Measurements from ENCODE around the gene NTSR2.

The NTSR2 gene

DNA sequence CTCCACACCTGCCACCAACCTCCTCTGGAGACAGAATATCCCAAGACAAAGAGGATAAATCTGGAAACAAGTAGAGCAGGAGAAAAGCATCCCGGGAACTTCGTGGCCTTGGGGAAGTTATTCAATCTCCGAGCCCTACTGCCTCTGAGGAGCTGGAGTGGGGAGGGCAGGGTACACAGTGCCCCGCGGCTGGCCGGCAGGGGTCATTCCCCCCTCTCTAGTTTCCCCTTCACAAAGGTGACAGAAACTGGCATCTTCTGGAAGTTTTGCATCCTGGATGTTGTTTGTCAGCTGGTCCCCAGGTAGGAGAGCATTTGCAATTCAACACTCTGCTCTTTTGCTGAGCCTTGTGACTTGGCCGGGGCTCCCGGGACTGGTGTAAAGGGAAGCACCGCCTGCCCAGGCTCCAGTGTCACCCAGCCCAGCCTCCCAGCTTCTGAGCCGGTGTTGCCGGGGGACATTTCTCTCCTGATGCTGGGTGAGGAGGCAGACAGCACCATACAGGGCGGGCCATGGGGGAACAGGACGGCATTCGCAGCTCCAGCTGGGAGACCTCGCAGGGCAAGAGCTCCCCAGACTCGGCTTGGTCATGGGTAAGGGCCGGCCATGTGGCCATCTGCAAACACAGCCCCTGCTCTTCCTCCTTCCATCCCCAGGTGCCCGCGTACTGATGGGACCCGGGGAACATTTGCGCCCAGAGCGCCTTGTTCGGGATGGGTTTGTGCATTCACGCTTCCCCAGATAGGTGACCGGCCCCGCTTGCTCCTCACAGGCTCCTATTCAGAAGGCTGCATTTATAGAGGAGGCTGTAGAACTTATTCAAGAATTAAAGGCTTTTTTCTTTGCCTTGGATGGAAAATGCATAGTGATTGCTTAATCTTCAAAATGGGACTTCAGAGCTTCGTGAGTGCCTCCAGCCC lies 7.4 kb upstream of the NTSR2 start:
- in situ Hi-C loops (cut with MboI; ENCODE audit: low sequenced_read_pairs, unreplicated experiment) = no loop called here
- DNase-seq (ENCODE audit: low spot score) = no peak
- TF ChIP-seq, protein P1, sequence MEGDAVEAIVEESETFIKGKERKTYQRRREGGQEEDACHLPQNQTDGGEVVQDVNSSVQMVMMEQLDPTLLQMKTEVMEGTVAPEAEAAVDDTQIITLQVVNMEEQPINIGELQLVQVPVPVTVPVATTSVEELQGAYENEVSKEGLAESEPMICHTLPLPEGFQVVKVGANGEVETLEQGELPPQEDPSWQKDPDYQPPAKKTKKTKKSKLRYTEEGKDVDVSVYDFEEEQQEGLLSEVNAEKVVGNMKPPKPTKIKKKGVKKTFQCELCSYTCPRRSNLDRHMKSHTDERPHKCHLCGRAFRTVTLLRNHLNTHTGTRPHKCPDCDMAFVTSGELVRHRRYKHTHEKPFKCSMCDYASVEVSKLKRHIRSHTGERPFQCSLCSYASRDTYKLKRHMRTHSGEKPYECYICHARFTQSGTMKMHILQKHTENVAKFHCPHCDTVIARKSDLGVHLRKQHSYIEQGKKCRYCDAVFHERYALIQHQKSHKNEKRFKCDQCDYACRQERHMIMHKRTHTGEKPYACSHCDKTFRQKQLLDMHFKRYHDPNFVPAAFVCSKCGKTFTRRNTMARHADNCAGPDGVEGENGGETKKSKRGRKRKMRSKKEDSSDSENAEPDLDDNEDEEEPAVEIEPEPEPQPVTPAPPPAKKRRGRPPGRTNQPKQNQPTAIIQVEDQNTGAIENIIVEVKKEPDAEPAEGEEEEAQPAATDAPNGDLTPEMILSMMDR (IDR thresholded peaks at IDR 0.05; ENCODE audit: borderline replicate concordance, control extremely low read depth, extremely low read depth, insufficient read depth, missing control alignments) = no peak

DNA sequence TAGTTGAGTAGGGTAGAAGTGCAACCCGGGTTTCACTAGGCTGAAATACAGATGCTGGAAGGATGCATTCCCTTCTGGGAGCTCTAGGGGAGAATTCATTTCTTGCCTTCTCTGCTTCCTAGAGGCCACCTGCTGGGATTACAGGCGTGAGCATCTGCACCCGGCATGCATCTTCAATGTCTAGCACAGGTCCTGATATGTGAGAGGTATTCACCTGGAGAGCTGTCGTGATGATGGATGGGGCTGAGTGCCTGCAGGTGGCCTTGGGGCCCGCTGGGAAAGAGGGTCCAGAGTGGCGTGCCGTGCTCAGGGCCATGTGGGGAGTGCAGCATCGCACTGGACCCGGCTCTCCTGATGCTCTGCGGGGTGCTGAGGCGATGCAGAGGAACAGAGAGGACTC lies 6.6 kb upstream of the NTSR2 start:
- in situ Hi-C loops (cut with MboI; ENCODE audit: low sequenced_read_pairs, unreplicated experiment) = no loop called here
- DNase-seq (ENCODE audit: low spot score) = no peak

DNA sequence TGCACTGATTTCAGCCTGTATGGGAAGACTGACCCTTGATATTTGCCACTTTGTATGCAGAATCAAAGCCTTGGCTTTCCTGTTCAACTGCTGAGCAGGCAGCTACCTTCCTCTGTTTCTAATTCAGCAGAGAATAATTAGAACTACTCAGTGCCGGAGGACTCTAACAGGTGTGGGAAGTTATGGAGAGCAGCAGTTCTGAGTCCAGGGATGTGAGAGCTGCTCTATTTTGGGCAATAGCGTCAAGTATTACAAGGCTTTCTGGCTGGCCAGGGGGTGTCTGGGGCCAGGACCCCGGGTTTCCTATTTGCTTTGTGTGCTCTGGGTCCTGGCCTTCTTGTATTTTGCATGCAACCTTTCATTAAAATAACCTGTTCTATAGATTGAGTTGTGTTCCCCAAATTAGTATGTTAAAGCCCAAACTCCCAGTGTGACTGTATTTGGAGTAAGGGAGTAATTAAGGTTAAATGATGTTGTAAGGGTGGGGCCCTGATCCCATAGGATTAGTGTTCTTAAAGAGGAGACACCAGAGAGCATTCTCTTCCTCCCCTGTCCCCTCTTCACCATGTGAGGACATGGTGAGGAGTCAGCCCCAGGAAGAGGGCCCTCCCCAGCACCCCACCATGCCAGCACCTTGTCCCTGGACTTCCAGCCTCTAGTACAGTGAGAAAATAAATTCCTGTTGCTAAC lies 5.6 kb upstream of the NTSR2 start:
- no peak for DNase-seq (ENCODE audit: low spot score)
- in situ Hi-C loops (cut with MboI; ENCODE audit: low sequenced_read_pairs, unreplicated experiment) = no loop called here
- TF ChIP-seq, protein P1 (IDR thresholded peaks at IDR 0.05; ENCODE audit: borderline replicate concordance, control extremely low read depth, extremely low read depth, insufficient read depth, missing control alignments) = no peak

More for the DNA sequence above, 6.6 kb upstream of the NTSR2 start:
- TF ChIP-seq, protein P1 (IDR thresholded peaks at IDR 0.05; ENCODE audit: borderline replicate concordance, control extremely low read depth, extremely low read depth, insufficient read depth, missing control alignments) = no peak

DNA sequence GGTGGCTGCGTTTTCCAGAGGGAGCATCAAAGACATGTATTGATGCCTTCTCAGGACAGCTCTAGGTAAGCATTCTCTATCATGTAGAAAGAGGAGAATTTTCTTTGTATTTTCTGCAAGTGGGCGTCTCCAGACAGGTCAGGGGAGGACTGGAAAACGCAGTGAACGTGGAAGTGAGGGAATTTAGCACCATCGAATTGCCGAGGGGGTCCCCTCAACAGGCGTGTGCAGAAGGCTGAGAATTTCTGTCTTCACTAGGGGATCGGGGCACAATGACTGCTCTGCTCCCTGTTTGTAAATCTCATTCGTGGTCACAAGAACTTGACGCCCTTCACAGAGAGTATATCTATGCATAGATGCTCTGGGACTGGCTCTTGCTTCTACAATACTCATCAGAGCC lies 5.0 kb upstream of the NTSR2 start:
- TF ChIP-seq, protein P1 (IDR thresholded peaks at IDR 0.05; ENCODE audit: borderline replicate concordance, control extremely low read depth, extremely low read depth, insufficient read depth, missing control alignments) = no peak
- in situ Hi-C loops (cut with MboI; ENCODE audit: low sequenced_read_pairs, unreplicated experiment) = no loop called here
- no peak for DNase-seq (ENCODE audit: low spot score)

DNA sequence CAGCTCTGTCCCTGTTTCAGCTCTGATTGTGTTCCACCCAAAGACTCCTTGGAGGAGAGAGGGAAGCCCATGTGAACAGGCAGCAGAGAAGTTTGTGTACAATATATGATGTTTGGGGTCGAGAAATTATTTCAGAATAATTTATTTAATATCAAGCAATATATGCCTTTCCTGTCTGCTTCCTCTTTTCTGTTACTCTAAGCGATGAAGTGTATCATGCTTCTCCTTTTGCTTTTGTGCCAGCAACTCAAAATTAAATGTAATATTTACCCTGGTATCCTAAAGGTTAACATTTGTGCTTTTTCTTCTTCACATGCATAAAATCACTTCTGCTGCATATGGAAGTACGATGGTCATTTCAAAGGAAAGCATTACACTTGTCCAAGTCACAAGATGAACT lies 2.4 kb upstream of the NTSR2 start:
- no peak for DNase-seq (ENCODE audit: low spot score)
- in situ Hi-C loops (cut with MboI; ENCODE audit: low sequenced_read_pairs, unreplicated experiment) = no loop called here
- TF ChIP-seq, protein P1 (IDR thresholded peaks at IDR 0.05; ENCODE audit: borderline replicate concordance, control extremely low read depth, extremely low read depth, insufficient read depth, missing control alignments) = no peak

DNA sequence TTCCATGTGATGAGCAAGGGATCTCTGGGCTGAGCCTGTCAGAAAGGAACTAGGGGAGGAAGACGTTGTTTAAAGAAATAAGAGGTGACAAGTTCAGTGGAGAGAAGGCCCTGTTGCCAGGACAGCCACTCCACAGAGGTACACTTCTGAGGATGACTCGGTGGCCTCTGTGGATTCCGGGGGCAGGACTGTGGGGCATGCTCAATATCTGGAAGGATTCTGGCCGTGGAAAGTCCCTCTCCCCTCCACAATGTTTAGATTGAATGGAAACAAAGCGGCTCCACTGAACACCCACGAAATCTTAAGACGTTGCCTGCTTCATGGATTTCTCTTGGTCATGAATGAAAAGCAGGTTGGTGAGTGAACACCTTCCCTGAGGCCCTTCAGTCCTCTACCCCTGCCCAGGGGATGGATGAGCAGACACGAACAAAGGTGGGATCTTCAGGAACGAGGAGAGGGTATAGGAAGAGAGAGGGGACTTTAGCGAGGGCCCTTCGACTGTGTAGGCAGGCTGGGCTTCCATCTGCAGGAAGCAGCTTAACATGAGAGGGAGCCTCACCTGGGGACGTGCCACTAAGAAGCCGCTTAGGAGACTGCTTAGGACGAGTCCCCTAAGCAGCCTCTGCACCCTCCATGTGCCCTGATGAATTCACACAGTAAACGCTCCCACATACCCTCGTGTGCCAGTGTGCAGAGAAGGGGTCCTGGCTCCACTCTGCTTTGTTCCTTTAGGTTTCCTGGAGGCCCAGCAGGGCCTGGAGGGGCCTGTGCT lies 1.9 kb downstream of the NTSR2 start:
- in situ Hi-C loops (cut with MboI; ENCODE audit: low sequenced_read_pairs, unreplicated experiment) = no loop called here
- DNase-seq (ENCODE audit: low spot score) = no peak
- TF ChIP-seq, protein P1 (IDR thresholded peaks at IDR 0.05; ENCODE audit: borderline replicate concordance, control extremely low read depth, extremely low read depth, insufficient read depth, missing control alignments) = no peak
